ENCODE measurements around the gene MMP15.
"Not testable (repeated sequence)": the region's sequence is repeated elsewhere in the genome, so short reads cannot be mapped to it uniquely, and the experiment has no call there.

MMP15 gene

GRCh38 chr16:58076514-58076913, 51.0 kb downstream of the MMP15 start:
- Histone ChIP-seq H3K27ac (ENCODE audit: low read length) (no peak overlapping the region), H3K79me2 (ENCODE audit: low read length) (no peaks in the 10 kb centered on the region), H3K9ac (ENCODE audit: low read length) (no peak overlapping the region), H3K4me1 (ENCODE audit: low read length) (no peaks in the 10 kb centered on the region), H3K36me3 (replicated peaks; ENCODE audit: low read depth, low read length) (no peaks in the 10 kb centered on the region), H4K20me1 (ENCODE audit: insufficient read depth, low read length) (no peaks in the 10 kb centered on the region), H3K9me3 (ENCODE audit: insufficient read depth, low read length) (no peaks in the 10 kb centered on the region), H3K27me3 (ENCODE audit: low read depth, low read length) (no peaks in the 10 kb centered on the region), H3K4me3 (ENCODE audit: low read length) (no peak overlapping the region), H2AFZ (ENCODE audit: low read depth, low read length) (no peak overlapping the region), H3K4me2 (ENCODE audit: low read length) (no peak overlapping the region)
- no peak for TF ChIP-seq EZH2phosphoT487 (IDR thresholded peaks at IDR 0.05; ENCODE audit: low read depth)
- TF ChIP-seq CTCF (IDR thresholded peaks at IDR 0.05; ENCODE audit: low read depth, low read length), result no peak

DNA sequence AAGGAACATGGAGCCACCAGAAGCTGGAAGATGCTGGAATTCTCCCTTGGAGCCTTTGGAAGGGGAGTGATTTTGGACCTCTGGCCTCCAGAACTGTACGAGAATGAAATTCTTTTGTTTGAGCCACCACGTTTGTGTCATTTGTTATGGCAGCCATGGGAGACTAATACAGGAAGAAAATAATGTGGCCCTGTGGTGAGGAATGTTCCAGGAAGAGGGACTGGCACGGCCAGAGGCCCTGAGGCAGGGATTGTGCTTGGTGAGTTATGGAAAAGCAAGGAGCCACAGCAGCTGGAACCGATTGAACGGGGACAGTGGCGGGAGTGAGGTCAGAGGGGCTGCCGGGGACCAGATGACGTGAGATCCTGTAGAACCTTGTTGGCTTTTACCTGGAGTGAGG, 52.2 kb downstream of the MMP15 start:
- no peak overlapping the region for H3K4me2 ChIP-seq (ENCODE audit: low read length)
- no peaks in the 10 kb centered on the region for H3K79me2 ChIP-seq (ENCODE audit: low read length)
- H3K9ac ChIP-seq (ENCODE audit: low read length), result no peak overlapping the region
- no peak overlapping the region for H3K4me3 ChIP-seq (ENCODE audit: low read length)
- H4K20me1 ChIP-seq (ENCODE audit: insufficient read depth, low read length), result no peaks in the 10 kb centered on the region
- H3K9me3 ChIP-seq (ENCODE audit: insufficient read depth, low read length), result no peaks in the 10 kb centered on the region
- TF ChIP-seq CTCF (IDR thresholded peaks at IDR 0.05; ENCODE audit: low read depth, low read length) (no peak), EZH2phosphoT487 (IDR thresholded peaks at IDR 0.05; ENCODE audit: low read depth) (no peak)
- no peaks in the 10 kb centered on the region for H3K27me3 ChIP-seq (ENCODE audit: low read depth, low read length)
- no peaks in the 10 kb centered on the region for H3K36me3 ChIP-seq (replicated peaks; ENCODE audit: low read depth, low read length)
- H3K4me1 ChIP-seq (ENCODE audit: low read length), result no peaks in the 10 kb centered on the region
- H2AFZ ChIP-seq (ENCODE audit: low read depth, low read length), result no peak overlapping the region
- no peak overlapping the region for H3K27ac ChIP-seq (ENCODE audit: low read length)

- not testable (repeated sequence) for H3K79me2 ChIP-seq (ENCODE audit: low read length); H3K27me3 ChIP-seq (ENCODE audit: low read depth, low read length); H4K20me1 ChIP-seq (ENCODE audit: insufficient read depth, low read length); H3K4me2 ChIP-seq (ENCODE audit: low read length); H2AFZ ChIP-seq (ENCODE audit: low read depth, low read length); H3K27ac ChIP-seq (ENCODE audit: low read length); H3K9ac ChIP-seq (ENCODE audit: low read length); H3K36me3 ChIP-seq (replicated peaks; ENCODE audit: low read depth, low read length); H3K9me3 ChIP-seq (ENCODE audit: insufficient read depth, low read length); H3K4me3 ChIP-seq (ENCODE audit: low read length); H3K4me1 ChIP-seq (ENCODE audit: low read length)
Observed at GRCh38 chr16:58080657-58081056, 55.1 kb downstream of the MMP15 start.

- H3K79me2 ChIP-seq (ENCODE audit: low read length), result no peaks in the 10 kb centered on the region
- H3K4me2 ChIP-seq (ENCODE audit: low read length), result no peak overlapping the region
- no peak overlapping the region for H2AFZ ChIP-seq (ENCODE audit: low read depth, low read length)
- H3K4me1 ChIP-seq (ENCODE audit: low read length), result no peaks in the 10 kb centered on the region
- TF ChIP-seq CTCF (IDR thresholded peaks at IDR 0.05; ENCODE audit: low read depth, low read length) (no peak), EZH2phosphoT487 (IDR thresholded peaks at IDR 0.05; ENCODE audit: low read depth) (no peak)
- no peaks in the 10 kb centered on the region for H3K27me3 ChIP-seq (ENCODE audit: low read depth, low read length)
- H3K27ac ChIP-seq (ENCODE audit: low read length), result no peak overlapping the region
- H3K9me3 ChIP-seq (ENCODE audit: insufficient read depth, low read length), result no peaks in the 10 kb centered on the region
- H3K4me3 ChIP-seq (ENCODE audit: low read length), result no peak overlapping the region
- H3K36me3 ChIP-seq (replicated peaks; ENCODE audit: low read depth, low read length), result no peaks in the 10 kb centered on the region
- no peak overlapping the region for H3K9ac ChIP-seq (ENCODE audit: low read length)
- H4K20me1 ChIP-seq (ENCODE audit: insufficient read depth, low read length), result no peaks in the 10 kb centered on the region
Observed at GRCh38 chr16:58082381-58082780, 56.8 kb downstream of the MMP15 start.

- Histone ChIP-seq H3K9me3 (ENCODE audit: insufficient read depth, low read length) (no peaks in the 10 kb centered on the region), H3K27ac (ENCODE audit: low read length) (no peak overlapping the region), H3K9ac (ENCODE audit: low read length) (no peak overlapping the region), H3K4me1 (ENCODE audit: low read length) (no peaks in the 10 kb centered on the region), H2AFZ (ENCODE audit: low read depth, low read length) (no peak overlapping the region), H3K36me3 (replicated peaks; ENCODE audit: low read depth, low read length) (no peaks in the 10 kb centered on the region), H3K4me3 (ENCODE audit: low read length) (no peak overlapping the region), H3K27me3 (ENCODE audit: low read depth, low read length) (no peaks in the 10 kb centered on the region), H3K79me2 (ENCODE audit: low read length) (no peaks in the 10 kb centered on the region), H4K20me1 (ENCODE audit: insufficient read depth, low read length) (no peaks in the 10 kb centered on the region), H3K4me2 (ENCODE audit: low read length) (no peak overlapping the region)
- TF ChIP-seq CTCF (IDR thresholded peaks at IDR 0.05; ENCODE audit: low read depth, low read length), result no peak
- no peak for TF ChIP-seq EZH2phosphoT487 (IDR thresholded peaks at IDR 0.05; ENCODE audit: low read depth)
Observed at GRCh38 chr16:58084635-58085034, 59.1 kb downstream of the MMP15 start.
